ENCODE results near the gene ARID1B.

DNA sequence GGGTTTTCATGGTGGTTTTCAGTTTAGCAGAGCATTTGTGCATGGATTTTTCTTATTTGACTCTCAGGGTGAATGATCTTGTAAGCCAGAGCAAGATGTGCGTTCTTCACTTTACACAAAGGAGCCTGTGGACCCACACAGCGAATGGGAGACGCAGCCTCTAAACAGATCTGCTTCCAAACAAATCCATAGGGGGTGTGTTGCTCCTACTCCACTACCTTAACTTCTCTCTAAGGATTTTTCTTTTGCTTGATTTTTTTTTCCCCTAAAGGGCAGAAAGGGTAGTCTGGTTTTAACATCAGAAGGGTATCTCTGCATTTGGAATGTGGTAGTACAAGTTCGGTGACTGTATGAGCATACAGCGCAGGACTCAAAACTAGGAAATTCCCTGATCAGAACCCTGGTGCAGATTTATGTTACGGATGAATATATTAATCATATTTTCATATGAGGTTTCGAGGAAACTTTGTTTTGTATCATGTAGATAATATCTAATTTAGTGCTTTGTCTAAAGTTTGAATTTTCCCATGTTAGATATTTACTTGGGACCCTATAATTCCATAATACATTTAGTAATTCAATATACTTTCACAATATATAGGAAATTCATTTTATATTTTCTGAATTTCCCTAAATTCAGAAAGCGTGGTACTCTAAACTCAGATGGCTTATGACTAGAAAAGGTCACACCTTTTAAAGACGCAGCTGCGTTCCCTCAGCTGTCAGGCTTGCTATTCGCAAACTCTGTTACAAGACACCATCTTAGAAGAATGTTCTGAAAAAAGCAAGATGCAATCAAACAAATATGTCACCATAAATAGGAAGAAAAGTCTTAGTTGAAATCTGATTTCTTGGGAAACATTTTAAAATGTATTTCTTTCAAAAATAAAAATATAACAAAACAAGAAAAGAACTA is 349.3 kb downstream of the ARID1B start:
- TF ChIP-seq, protein P1, sequence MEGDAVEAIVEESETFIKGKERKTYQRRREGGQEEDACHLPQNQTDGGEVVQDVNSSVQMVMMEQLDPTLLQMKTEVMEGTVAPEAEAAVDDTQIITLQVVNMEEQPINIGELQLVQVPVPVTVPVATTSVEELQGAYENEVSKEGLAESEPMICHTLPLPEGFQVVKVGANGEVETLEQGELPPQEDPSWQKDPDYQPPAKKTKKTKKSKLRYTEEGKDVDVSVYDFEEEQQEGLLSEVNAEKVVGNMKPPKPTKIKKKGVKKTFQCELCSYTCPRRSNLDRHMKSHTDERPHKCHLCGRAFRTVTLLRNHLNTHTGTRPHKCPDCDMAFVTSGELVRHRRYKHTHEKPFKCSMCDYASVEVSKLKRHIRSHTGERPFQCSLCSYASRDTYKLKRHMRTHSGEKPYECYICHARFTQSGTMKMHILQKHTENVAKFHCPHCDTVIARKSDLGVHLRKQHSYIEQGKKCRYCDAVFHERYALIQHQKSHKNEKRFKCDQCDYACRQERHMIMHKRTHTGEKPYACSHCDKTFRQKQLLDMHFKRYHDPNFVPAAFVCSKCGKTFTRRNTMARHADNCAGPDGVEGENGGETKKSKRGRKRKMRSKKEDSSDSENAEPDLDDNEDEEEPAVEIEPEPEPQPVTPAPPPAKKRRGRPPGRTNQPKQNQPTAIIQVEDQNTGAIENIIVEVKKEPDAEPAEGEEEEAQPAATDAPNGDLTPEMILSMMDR (IDR thresholded peaks at IDR 0.05; ENCODE audit: insufficient read depth, low read depth, low read length), result no peak
- TF ChIP-seq EZH2 (IDR thresholded peaks at IDR 0.05; ENCODE audit: insufficient read depth, low read length), result no peak

Measured in astrocyte (in vitro differentiated cells and primary cell).